NCI-H1436 treated with DMSO at 0.1 percent for 48 hours (cell line): ENCODE data around the gene ZNF423.
"Not testable (repeated sequence)": the region's sequence is repeated elsewhere in the genome, so short reads cannot be mapped to it uniquely, and the experiment has no call there.

Experiments used
- DNase-seq: peaks from one replicate; lab custom pipeline; 2025; lab: John Stamatoyannopoulos, UW

The ZNF423 gene

DNA sequence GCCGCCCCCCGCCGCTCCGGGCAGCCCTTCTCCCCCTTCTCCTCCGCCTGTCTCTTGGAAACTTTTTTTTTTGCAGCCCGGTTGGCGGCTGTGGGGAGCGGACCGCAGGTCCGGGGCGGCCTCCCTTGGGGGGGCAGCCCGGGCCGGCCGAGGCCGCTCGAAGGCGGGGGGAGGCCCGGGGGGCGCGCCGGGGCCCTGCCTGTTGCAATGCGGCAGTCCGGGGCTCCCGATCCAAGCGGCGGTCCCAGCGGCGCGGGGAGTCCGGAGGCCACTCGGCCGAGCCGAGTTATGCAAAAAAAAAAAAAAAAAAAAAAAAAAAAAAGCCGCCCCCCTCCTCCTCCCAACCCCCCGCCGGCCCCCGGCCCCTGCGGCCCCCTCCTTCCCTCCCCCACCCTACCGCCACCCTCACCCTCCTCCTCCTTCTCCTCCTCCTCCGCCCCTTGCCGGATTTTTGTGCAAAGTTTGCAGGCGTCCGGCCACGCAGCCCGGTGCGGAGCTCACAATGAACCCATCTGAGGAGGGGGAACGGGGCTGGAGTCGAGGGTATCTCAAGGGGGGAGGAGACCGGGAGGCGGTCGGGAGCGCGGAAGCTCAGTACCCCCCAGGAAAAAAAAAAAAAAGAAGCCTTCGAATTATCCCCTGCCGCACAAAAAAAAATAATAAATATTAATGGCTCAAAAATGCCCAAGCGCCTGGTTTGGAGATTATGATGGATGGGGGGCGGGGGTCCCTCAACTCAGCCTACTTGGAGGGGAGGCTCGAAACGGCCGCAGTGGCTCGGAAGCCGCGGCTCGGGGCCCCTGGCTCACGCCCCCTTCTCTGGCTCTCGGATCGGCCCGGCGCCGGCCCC, at the start of gene ZNF423:
ZNF423 (minus strand) TSS at position 291 of the 850 bp plus-strand sequence. CDS start 338 bp downstream, outside the sequence.
- no peak for DNase-seq

DNA sequence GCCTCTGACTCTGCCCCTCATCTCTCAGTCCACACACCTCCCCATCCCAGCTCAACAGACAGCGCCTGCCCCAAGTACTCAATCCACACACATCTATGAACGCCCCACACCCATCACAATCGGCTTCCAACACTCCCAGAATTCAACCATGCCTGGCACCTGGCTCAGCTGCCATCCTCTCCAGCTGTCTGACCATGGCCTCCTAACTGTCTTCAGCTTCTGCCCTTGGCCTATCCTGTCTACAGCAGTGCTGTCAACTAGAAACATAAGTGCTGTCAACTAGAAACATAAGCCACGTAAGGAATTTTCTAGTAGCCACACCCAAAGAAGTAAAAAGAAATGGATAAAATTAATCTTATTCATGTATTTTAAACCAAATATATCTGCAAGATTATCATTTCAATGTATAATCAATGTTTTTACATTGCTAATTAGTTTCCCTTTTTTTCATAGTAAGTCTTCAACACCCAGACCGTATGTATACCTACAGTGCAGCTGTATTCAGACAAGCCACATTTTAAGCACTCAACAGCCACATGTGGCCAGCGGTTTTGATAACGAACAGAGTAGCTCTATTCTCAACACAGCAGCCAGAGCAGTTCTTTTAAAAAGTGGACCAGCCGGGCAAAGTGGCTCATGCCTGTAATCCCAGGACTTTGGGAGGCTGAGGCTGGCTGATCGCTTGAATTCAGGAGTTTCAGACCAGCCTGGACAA, 48.6 kb upstream of the ZNF423 start:
- DNase-seq = no peak

DNA sequence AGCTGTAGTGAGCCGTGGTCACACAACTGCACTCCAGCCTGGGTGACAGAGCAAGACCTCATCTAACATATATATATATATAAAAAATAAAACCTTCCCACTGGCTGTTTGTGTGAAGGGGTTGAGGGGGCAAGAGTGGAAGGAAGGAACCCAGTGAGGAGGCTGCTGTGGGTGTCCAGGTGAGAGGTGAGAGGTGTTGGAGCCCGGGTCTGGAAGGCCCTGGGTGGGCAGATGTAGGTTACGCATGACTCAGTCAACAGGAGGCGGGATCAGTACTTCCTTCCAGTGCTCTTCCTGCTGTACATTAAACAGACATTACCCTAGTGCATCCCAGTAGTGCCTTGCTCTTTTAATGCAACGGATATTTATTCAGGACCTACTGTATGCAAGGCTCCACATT, 47.0 kb upstream of the ZNF423 start:
- no peak for DNase-seq

DNA sequence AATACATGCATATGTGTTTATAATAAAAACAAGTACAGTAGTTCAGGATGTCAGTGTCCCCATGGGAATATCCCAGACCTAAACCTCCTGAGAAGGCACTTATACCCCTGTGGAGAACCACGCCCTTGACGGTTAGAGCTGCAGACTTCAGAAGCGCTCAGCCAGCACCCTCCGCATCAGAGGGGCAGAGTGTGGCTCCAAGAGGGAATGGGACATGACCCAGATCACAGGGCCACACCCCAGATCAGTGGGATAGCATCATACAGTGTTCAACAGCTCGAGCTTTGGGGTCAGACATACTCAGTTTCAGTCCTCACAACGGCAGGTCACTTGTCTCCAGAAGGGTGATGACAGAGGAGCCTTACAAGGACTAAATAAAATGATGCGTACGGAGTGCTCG, 45.8 kb upstream of the ZNF423 start:
- DNase-seq = no peak

DNA sequence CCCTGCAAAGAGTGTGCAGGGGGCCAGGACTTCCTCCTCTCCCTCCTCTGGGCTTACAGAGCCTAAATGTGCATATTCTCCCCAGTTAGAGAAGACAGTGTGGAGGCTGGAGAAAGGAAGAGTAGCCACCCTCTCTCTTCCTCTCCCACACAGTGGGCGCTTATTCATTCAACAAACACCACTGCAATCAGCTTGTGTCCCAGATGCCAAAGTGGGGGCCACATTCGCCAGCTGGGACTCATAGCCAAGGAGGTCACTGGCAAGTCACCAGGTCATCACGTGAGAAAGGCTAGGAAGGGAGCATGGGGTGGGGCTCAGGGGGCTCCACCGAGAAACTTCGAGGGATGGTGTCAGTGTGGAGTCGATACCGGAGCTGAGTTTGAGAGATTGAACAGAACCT, 45.0 kb upstream of the ZNF423 start:
- no peak for DNase-seq

DNA sequence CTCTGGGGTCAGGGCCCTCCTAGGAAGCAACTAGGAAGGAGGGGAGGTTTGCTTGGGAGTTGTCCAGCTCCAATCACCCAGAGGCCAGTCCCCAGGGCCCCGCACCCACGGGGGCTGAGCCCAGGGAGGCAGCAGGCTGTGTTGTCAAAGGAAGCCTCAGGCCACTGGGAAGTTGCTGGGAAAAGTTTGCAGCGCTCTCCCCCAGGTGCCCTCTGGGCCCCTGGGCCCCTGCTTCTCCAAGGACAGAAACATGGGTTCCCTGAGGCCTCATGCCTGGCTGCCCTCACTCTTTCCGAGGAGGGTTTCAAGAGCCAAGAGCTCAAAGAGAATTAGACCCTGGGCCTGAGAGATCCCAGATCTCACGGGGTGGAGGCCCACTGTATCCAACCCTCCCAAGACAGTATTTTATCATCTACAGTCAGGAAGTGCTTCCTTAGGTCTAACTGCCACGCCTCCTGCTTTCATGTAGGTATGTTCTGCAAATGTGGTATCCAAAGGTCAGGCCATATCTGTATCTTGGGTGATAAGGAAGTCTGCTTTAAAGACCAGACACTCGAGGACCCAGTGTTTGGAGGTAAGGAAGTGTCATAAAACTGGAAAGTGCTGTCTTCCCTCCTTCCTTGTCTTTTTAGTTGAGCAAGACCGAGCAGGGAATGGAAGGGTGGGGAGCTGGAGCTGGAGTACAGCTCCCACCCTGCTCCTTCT, 44.2 kb upstream of the ZNF423 start:
- no peak for DNase-seq

DNA sequence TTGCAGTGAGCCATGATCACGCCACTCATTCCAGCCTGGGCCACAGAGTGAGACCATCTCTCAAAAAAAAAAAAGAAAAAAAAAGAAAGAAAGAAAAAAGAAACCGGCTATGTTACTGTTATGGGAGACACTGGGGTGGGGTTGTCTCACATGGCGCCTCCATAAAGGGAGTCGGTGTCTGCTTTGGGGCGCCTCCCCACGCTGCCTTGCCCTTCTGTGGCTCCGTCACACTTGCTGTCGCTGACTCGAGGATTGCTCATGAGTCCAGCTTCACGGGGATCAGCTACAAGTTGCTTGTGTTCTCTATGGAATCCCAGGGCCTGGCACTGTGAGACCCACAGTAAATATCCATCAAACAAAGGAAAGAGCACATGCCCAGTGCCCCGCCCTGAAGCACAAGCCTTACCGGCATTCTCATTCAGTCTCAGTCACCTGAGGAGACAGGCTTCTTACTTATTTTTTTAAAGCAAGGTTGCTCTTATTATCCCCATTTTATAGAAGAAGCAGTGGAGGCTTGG, 40.6 kb upstream of the ZNF423 start:
- no peak for DNase-seq

DNA sequence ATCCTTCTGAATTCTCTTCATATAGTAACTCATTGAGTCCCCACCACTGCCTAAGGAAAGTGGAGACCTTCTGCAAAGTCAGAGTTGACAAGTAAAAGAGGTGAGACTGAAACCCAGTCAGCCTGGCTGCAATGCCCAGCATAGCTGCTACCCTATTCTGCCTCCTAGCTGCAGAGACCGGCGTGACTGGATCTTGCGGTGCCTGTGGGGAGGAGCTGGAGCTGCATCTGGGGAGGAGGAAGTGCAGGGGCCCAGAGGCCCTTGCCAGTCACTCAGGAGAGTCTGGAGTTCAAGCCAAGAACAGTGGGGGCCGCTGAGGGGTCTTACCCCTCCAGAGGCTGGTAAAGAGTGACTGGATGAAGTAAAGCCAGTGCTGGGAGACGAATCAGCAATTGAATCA, 35.0 kb upstream of the ZNF423 start:
- no peak for DNase-seq

DNA sequence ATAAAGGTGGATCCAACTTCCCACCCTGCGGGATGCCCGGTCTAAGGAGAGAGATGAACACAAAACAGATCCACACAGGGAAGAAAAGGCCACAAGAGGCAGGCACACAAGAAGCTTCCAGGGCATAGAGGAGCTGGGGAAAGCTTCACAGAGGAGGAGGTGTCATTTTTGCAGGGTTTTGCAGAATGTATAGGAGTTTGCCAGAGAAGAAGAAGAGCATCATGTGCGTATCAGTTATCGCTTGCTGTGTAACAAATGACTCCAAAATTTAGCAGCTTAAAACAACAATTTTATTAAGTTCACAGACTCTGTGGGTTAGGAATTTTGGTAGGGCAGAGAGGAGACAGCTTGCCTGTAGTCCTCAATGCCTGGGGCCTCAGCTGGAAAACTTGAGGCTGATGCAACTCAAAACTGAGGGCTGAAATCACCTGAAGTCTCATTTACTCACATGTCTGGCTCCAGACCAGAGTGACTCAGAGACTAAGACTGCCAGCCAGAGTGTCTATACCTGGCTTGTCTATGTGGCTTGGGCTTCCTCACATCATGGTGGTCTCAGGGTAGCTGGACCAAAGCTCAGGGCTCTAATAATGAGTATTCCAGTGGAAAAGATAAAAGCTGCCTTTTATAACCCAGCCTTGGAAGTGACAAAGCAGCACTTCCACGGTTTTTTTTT, 33.9 kb upstream of the ZNF423 start:
- no peak for DNase-seq

DNA sequence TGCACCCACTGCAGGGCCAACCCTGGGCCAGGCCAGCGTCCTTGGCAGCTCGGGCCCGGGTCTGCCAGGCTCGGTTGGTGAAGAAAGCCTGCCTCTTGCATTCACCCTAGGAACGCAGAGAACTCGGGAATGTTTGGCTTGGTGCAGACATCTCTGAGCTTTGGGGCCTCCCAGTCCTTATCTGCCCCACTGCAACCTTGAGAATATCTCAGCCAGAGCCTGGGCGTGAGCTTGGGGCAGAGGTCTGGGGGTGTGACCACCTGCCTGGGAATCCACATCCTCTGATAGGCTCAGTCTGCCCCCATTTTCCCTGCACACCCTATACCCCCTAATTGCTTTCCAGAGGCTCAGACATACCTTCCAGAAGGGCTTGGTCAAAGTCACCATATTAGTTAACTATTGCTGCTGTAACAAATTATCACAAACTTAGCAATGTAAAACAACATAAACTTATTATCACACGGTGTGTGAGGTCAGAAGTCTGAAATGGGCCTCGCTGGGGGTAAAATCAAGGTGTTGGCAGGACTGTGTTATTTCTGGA, 30.7 kb upstream of the ZNF423 start:
- no peak for DNase-seq

DNA sequence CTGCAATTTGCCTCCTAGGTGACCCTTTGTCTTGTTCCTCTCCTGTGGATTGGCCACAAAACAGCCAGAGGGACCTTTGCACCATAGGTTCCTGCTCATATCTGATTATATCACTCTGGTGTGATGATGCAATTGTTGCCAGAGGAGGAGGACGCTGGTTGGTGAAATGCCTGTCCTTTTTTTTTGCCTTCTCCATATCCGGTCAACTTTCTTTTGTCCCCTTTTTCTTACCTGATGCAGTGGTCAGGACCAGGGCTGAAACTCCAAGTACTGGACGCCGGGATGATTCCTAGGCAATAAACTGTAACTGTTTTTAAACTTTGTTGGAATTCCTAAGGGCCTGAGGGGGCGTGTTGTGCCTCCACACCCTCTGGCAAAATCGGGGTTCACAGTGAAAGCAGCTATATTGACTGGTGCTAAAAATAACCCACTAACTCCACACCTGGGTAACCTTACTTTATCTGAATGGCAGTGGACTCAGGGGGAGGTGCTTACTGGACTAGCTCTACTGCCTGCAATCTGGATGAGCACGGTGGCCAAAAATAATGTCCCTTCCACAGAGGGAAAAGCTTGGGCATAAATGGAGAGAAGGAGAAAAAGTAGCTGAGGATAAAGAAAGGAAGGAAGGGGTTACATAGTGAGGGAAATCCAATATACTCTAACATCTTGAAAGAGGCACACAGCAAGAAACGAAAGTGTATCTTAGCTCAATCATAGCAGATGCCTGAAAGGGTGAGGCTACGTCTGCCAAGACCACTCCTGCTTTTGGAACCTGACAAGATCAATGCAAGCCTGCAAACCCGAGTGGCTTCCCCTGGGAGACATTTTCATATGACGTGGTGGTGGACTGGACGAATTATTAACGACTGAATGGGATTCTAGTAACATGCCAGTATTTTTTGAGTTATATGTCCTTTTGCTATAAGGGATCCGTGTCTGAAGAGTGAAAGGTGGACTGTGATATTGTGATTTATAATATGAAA, 28.4 kb upstream of the ZNF423 start:
- DNase-seq = no peak

DNA sequence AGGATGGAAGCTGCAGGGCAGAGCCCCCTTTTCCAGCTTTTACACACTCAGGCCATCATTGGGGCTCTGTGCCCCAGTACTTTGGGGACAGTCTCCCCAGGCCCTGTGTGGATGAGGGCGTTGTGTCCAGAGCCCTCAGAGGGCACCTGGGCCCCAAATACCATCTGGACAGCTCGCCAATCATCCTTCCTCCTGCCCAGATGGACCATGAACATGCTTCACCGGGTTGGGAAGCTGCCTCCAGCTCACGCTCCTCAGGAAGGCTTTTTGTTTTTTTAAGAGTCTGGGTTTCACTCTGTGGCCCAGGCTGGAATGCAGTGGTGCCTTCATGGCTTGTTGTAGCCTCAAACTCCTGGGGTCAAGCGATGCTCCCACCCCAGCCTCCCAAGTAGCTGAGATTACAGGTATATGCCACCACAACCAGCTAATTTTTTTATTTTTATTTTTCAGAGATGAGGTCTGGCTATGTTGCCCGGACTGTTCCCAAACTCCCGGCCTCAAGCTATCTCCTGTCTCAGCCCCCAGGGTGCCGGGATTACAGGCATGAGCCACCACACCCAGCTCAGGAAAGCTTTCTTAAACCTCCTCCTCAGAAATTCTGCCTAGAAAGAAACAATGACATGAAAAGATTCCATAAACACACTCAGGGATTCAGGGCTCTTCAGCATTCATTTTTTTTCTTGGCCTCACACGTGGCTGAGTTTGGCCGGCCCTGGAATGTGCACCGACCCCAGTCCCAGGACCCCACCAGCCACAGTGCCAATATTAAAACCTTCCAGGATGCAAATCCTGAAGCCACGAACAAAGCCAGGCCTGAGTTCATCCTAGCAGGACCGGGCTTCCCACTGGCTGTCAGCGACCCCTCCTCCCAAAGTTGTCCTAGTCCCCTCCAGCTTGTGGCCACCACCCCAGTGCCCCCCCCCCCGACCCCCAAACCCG, 27.4 kb upstream of the ZNF423 start:
- DNase-seq = no peak

DNA sequence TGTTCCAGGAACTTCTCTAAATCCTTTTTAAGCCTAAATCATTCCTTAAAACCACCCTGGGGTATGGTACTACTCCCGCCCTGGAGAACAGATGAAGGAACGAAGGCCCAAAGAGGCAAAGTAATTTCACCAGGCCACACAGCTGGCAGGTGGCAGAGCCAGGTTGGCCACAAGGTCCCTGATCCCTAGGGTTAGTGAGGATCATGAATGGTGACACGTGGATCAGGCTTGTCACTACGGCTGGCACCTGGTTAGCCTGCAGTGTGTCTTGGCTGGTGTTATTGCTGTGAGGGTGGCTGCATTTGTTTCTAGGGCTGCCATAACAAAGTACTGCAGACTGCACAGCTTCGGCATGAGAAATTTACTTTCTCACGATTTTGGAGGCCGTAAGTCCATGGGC, 26.0 kb upstream of the ZNF423 start:
- no peak for DNase-seq

DNA sequence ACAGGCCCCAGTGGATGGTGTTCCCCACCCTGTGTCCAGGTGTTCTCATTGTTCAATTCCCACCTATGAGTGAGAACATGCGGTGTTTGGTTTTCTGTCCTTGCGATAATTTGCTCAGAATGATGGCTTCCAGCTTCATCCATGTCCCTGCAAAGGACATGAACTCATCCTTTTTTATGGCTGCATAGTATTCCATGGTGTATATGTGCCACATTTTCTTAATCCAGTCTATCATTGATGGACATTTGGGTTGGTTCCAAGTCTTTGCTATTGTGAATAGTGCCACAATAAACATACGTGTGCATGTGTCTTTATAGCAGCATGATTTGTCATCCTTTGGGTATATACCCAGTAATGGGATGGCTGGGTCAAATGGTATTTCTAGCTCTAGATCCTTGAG, 22.6 kb upstream of the ZNF423 start:
- DNase-seq = not testable (repeated sequence)

DNA sequence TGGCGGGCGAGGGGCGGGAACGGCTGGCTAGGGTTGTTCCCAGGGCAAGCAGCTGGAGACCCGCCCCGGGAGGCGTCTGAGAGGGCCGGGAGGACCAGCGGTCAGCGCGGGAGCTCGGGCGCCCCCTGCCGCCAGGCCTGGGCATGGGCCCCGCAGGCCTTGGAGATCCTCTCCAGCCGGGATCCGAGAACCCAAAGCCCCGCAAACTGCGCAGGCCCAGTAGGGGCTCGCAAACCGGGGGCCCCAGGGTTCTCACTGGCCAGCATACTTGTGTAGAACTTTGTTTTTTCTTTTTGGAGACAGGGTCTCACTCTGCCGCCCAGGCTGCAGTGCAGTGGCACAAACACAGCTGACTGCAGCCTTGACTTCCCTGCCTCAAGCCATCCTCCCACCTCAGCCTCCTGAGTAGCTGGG, 20.8 kb upstream of the ZNF423 start:
- DNase-seq = no peak

DNA sequence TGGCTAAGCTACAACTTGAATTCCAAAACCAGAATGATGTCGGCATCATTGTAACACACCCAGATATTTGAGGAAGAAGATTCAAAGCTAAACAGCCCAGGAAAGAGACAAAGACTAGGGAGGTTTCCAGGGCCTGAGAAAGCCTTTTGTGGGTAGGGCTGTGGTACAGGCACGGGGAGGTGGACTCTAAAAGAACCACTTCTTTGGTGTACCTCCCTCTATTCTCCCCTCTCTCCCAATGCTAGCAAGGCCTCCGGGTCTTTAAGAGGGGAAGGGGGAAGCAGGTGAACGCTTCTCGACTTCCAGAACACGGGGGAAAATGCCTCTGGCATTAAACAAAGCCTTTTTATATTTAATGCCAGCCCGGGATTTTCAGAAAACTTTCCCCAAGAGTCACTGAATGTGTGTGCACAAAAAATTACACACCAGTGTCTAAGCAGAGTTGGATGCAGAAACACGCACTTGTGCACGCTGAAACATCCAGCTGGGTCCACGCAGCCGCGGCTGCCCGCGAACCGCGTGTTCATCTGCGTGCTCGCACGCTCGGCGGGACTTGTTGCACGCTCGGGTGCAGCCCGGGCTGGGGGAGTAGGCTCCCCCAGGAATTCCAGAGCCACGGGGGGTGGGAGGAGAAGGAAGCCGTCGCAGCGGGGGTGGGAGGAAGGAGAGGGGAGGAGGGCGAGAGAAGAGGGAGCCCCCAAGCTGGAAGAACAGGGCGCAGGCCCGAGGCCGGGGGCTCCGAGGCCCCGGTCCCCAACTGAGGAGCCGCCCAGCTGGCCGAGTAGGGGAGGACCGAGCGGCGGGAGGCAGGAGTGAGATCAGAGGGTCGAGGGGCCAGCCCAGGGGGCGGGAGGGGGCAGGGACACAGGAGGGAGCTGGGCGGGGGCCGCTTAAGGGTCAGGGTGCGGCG, 20.1 kb upstream of the ZNF423 start:
- no peak for DNase-seq

DNA sequence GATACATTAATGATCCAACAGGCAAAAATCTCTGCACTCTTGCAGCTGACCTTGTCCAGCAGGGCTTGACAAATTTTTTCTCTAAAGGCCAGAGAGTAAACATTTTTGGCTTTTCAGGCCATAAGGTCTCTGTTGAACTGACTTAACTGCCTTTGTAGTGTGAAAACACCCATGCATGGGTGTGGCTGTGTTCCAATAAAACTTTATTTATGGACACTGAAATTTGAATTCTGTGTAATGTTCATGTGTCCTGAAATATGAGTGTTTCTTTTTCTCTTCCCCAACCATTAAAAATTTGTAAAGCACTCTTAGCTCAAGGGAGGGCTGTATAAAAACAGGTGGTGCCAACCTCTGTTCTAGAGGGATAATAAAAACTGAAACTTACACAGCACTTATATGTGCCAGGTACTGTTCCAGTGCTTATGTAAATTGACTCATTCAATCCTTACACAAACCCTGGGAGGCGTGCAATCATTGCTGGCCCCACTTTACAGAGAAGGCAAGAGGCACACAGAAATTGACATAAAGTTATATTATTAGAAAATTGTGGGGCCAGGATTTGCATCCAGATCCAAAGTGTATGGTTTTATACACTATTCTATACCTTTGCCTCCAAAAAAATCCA, 18.8 kb upstream of the ZNF423 start:
- no peak for DNase-seq

DNA sequence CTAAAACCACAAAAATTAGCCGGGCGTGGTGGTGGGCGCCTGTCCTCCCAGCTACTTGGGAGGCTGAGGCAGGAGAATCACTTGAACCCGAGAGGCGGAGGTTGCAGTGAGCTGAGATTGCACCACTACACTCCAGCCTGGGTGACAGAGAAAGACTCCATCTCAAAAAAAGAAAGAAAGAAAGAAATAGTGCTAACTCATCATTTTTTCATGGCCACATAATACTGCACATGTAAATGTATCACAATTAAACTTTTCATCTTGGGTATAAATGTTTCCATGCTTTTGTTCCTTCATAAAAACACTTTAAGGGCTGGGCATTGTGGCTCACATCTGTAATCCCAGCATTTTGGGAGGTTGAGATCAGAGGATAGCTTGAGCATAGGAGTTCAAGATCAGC, 15.9 kb upstream of the ZNF423 start:
- DNase-seq = not testable (repeated sequence)
